ENCODE results near the gene POPDC2. TPM values are rescaled to one million over a fixed set of nuclear protein-coding genes. Genes with fewer than 3 reads are reported as not detected.

Gene POPDC2
- total and polyA plus RNA-seq, 11 donors = 511 to 1,022 (median 768) TPM

- DNase-seq (no peak), ATAC-seq (no peak)
- peaks cover 3 to 94% (median 55%) of the 10 kb centered on the region in 12 donors for H3K4me1 ChIP-seq
- no peak overlapping the region for H3K4me3 ChIP-seq
- H3K36me3 ChIP-seq = peaks cover 0 to 86% (median 28%) of the 10 kb centered on the region in 9 donors
- intact Hi-C loops (cut with DNase I) = loop anchor here in 1 of 10 donors (5.0 kb wide), 1 partner anchor 41 kb away; no protein-coding TSS in a partner anchor
- 44 to 65% (median 50%) methylated on average over 5 of the region's 5 CpGs for WGBS, 4 donors
- no peaks in the 10 kb centered on the region for H3K27me3 ChIP-seq
- TF ChIP-seq POLR2A (IDR thresholded peaks at IDR 0.05) (no peak), CTCF (IDR thresholded peaks at IDR 0.05) (no peak)
- H3K9me3 ChIP-seq = no peaks in the 10 kb centered on the region
- H3K27ac ChIP-seq = peak overlapping the region in 10 of 12 donors; percentile 8 to 99 (median 92)
These were observed 17.5 kb downstream of the POPDC2 start for GRCh38 chr3:119642746-119643473.

GRCh38 chr3:119641416-119641815 lies 19.0 kb downstream of the POPDC2 start:
- H3K27ac ChIP-seq = peak overlapping the region in 2 of 12 donors; percentile 47 to 95

GRCh38 chr3:119639494-119640350 lies 20.7 kb downstream of the POPDC2 start:
- peaks cover 3 to 91% (median 61%) of the 10 kb centered on the region in 12 donors for H3K4me1 ChIP-seq
- H3K4me3 ChIP-seq = no peak overlapping the region
- no peaks in the 10 kb centered on the region for H3K27me3 ChIP-seq
- TF ChIP-seq POLR2A (IDR thresholded peaks at IDR 0.05) (no peak), CTCF (IDR thresholded peaks at IDR 0.05) (no peak)
- DNase-seq (no peak), ATAC-seq (no peak)
- H3K9me3 ChIP-seq = no peaks in the 10 kb centered on the region
- 81 to 85% (median 83%) methylated on average over 2 of the region's 2 CpGs for WGBS, 4 donors
- intact Hi-C loops (cut with DNase I) = loop anchor here in 6 of 10 donors (2.0 to 5.0 kb wide), 7 partner anchors 37 to 117 kb away; partner anchors contain the start of genes COX17 (in 3 of the 6), ADPRH (in 2 of the 6) and PLA1A (in 2 of the 6)
- H3K36me3 ChIP-seq = peaks cover 0 to 55% (median 28%) of the 10 kb centered on the region in 9 donors
- H3K27ac ChIP-seq = peak overlapping the region in 11 of 12 donors; percentile 69 to 97 (median 85)

More at GRCh38 chr3:119641416-119641815, 19.0 kb downstream of the POPDC2 start:
- Histone ChIP-seq H3K4me1 (peaks cover 3 to 94% (median 59%) of the 10 kb centered on the region in 12 donors), H3K36me3 (peaks cover 0 to 71% (median 28%) of the 10 kb centered on the region in 9 donors), H3K4me3 (no peak overlapping the region), H3K27me3 (no peaks in the 10 kb centered on the region), H3K9me3 (no peaks in the 10 kb centered on the region)
- intact Hi-C loops (cut with DNase I) = loop anchor here in 1 of 10 donors (5.0 kb wide), 1 partner anchor 39 kb away; no protein-coding TSS in a partner anchor
- 80 to 90% (median 81%) methylated on average over 2 of the region's 2 CpGs for WGBS, 4 donors
- DNase-seq = no peak
- TF ChIP-seq POLR2A (IDR thresholded peaks at IDR 0.05) (no peak), CTCF (IDR thresholded peaks at IDR 0.05) (no peak)
- ATAC-seq = no peak
